ENCODE measurements around the gene NEUROD1. TPM values are rescaled to one million over a fixed set of nuclear protein-coding genes. Genes with fewer than 3 reads are reported as not detected.

NEUROD1 gene
- total RNA-seq, 2 donors from 2014 or later = not detected

- ATAC-seq (ENCODE audit: insufficient number of reproducible peaks, low FRiP score, low read depth) (no peak), DNase-seq (ENCODE audit: low spot score) (no peak)
- H3K36me3 ChIP-seq = no peaks in the 10 kb centered on the region
- no peak overlapping the region for H3K27ac ChIP-seq
- no peaks in the 10 kb centered on the region for H3K4me1 ChIP-seq (ENCODE audit: control insufficient read depth in 1 of 2, low read depth in 2 of 2)
- H3K9me3 ChIP-seq = no peaks in the 10 kb centered on the region
- H3K4me3 ChIP-seq = no peak overlapping the region
- TF ChIP-seq CTCF (IDR thresholded peaks at IDR 0.05) = no peak
- no peaks in the 10 kb centered on the region for H3K27me3 ChIP-seq (replicated peaks; ENCODE audit: insufficient read depth)
Observed at GRCh38 chr2:181648478-181649155, 31.7 kb downstream of the NEUROD1 start.

- H3K4me1 ChIP-seq (ENCODE audit: control insufficient read depth in 1 of 2, low read depth in 2 of 2) = no peaks in the 10 kb centered on the region
- no peaks in the 10 kb centered on the region for H3K9me3 ChIP-seq
- no peaks in the 10 kb centered on the region for H3K36me3 ChIP-seq
- H3K27ac ChIP-seq = no peak overlapping the region
- no peak for DNase-seq (ENCODE audit: low spot score)
- no peaks in the 10 kb centered on the region for H3K27me3 ChIP-seq (replicated peaks; ENCODE audit: insufficient read depth)
- TF ChIP-seq CTCF (IDR thresholded peaks at IDR 0.05) = no peak
- ATAC-seq (ENCODE audit: insufficient number of reproducible peaks, low FRiP score, low read depth) = no peak
- H3K4me3 ChIP-seq = no peak overlapping the region
Observed at GRCh38 chr2:181646415-181646987, 33.8 kb downstream of the NEUROD1 start.

GRCh38 chr2:181643151-181643550 is 37.2 kb downstream of the NEUROD1 start:
- no peak overlapping the region for H3K27ac ChIP-seq
- TF ChIP-seq CTCF (IDR thresholded peaks at IDR 0.05) = no peak
- no peaks in the 10 kb centered on the region for H3K9me3 ChIP-seq
- H3K36me3 ChIP-seq = no peaks in the 10 kb centered on the region
- H3K4me1 ChIP-seq (ENCODE audit: control insufficient read depth in 1 of 2, low read depth in 2 of 2) = no peaks in the 10 kb centered on the region
- no peaks in the 10 kb centered on the region for H3K27me3 ChIP-seq (replicated peaks; ENCODE audit: insufficient read depth)
- DNase-seq (ENCODE audit: low spot score) = no peak
- ATAC-seq (ENCODE audit: insufficient number of reproducible peaks, low FRiP score, low read depth) = no peak
- H3K4me3 ChIP-seq = no peak overlapping the region

- TF ChIP-seq CTCF (IDR thresholded peaks at IDR 0.05) = no peak
- H3K36me3 ChIP-seq = no peaks in the 10 kb centered on the region
Observed at GRCh38 chr2:181642086-181642485, 38.2 kb downstream of the NEUROD1 start.

GRCh38 chr2:181639686-181640085 is 40.6 kb downstream of the NEUROD1 start:
- no peak for DNase-seq (ENCODE audit: low spot score)
- TF ChIP-seq CTCF (IDR thresholded peaks at IDR 0.05) = no peak
- Histone ChIP-seq H3K36me3 (no peaks in the 10 kb centered on the region), H3K4me3 (no peak overlapping the region), H3K9me3 (no peaks in the 10 kb centered on the region), H3K4me1 (ENCODE audit: control insufficient read depth in 1 of 2, low read depth in 2 of 2) (no peaks in the 10 kb centered on the region), H3K27me3 (replicated peaks; ENCODE audit: insufficient read depth) (no peaks in the 10 kb centered on the region), H3K27ac (no peak overlapping the region)
- no peak for ATAC-seq (ENCODE audit: insufficient number of reproducible peaks, low FRiP score, low read depth)

More at GRCh38 chr2:181642086-181642485, 38.2 kb downstream of the NEUROD1 start:
- no peaks in the 10 kb centered on the region for H3K4me1 ChIP-seq (ENCODE audit: control insufficient read depth in 1 of 2, low read depth in 2 of 2)
- no peaks in the 10 kb centered on the region for H3K27me3 ChIP-seq (replicated peaks; ENCODE audit: insufficient read depth)
- H3K27ac ChIP-seq = no peak overlapping the region
- H3K9me3 ChIP-seq = no peaks in the 10 kb centered on the region
- H3K4me3 ChIP-seq = no peak overlapping the region
- no peak for DNase-seq (ENCODE audit: low spot score)
- no peak for ATAC-seq (ENCODE audit: insufficient number of reproducible peaks, low FRiP score, low read depth)
